PC-9 (cell line): ENCODE results near the gene PRPF39. TPM values are rescaled to one million over a fixed set of nuclear protein-coding genes. Genes with fewer than 3 reads are reported as not detected.

ENCODE experiments used
- BruUV-seq: library from RNA; stranded (reverse); fragments of 400-500 nt; replicated peaks from 2 replicates; lab custom pipeline; 2021; lab: Mats Ljungman, UMichigan
- CTCF ChIA-PET: fragments of 300-600 bp; sonication (Branson Sonifier 250); formaldehyde crosslinking; loops from one replicate; lab custom pipeline; 2022; ENCODE audit warnings: antibody characterized with exemption; lab: Charles Lee
- POLR2A ChIA-PET: fragments of 300-600 bp; sonication (Branson Sonifier 250); formaldehyde crosslinking; loops from one replicate; lab custom pipeline; 2022; ENCODE audit warnings: antibody characterized with exemption; ENCODE audit not compliant: unreplicated experiment; lab: Charles Lee
- DNase-seq, 2 experiments: peaks; one replicate each; pipeline versions ENCODE4 v3.0.0 to v3.0.0-alpha.2; 2015 to 2022; ENCODE audit warnings: mixed read lengths in 1 of 2
- H2AFZ ChIP-seq: fragments of 200-600 bp; sonication (generic); 2 replicates; pipeline ENCODE4 v1.8.1; 2017; ENCODE audit warnings: antibody characterized with exemption
- H3F3A ChIP-seq: fragments of 200-600 bp; sonication (generic); 2 replicates; pipeline ENCODE4 v1.8.1; 2017; ENCODE audit warnings: antibody characterized with exemption, mild to moderate bottlenecking, low read depth; ENCODE audit not compliant: insufficient read depth
- H3K27ac ChIP-seq: fragments of 200-600 bp; sonication (generic); 2 replicates; pipeline ENCODE4 v1.6.1; 2016; ENCODE audit warnings: mixed run types
- H3K27me3 ChIP-seq: fragments of 200-600 bp; sonication (generic); 2 replicates; pipeline ENCODE4 v1.6.1; 2016; ENCODE audit warnings: low read depth, mixed run types; ENCODE audit not compliant: insufficient read depth
- H3K36me3 ChIP-seq: fragments of 200-600 bp; sonication (generic); 2 replicates; pipeline ENCODE4 v1.6.1; 2016; ENCODE audit warnings: low read depth, mixed run types
- H3K4me1 ChIP-seq: fragments of 200-600 bp; sonication (generic); replicated peaks from 2 replicates; pipeline ENCODE4 v1.6.1; 2016; ENCODE audit warnings: mixed run types; ENCODE audit not compliant: insufficient read depth
- H3K4me2 ChIP-seq: fragments of 200-600 bp; sonication (generic); 2 replicates; pipeline ENCODE4 v1.6.1; 2017; ENCODE audit warnings: mixed run types
- H3K4me3 ChIP-seq: fragments of 200-600 bp; sonication (generic); 2 replicates; pipeline ENCODE4 v1.6.1; 2016; ENCODE audit warnings: mixed run types
- H3K79me2 ChIP-seq: fragments of 200-600 bp; sonication (generic); 2 replicates; pipeline ENCODE4 v1.6.1; 2017; ENCODE audit warnings: low read depth, mixed run types
- H3K9me2 ChIP-seq: fragments of 200-600 bp; sonication (generic); 2 replicates; pipeline ENCODE4 v1.8.1; 2017; ENCODE audit warnings: mild to moderate bottlenecking; ENCODE audit not compliant: insufficient read depth
- H3K9me3 ChIP-seq: fragments of 200-600 bp; sonication (generic); 2 replicates; pipeline ENCODE4 v1.8.1; 2016; ENCODE audit warnings: low read depth; ENCODE audit not compliant: insufficient read depth
- H4K20me1 ChIP-seq: fragments of 200-600 bp; sonication (generic); 2 replicates; pipeline ENCODE4 v1.8.1; 2017; ENCODE audit not compliant: insufficient read depth
- EZH2 ChIP-seq: fragments of 200-600 bp; sonication (generic); IDR thresholded peaks from 2 replicates; pipeline ENCODE4 v1.8.0; 2017; ENCODE audit warnings: antibody characterized with exemption, low read depth
- intact Hi-C: fragments of 100-400 bp; cut with micrococcal nuclease; formaldehyde crosslinking; loops from one replicate; pipeline ENCODE4 v1.10.0; 2022; ENCODE audit not compliant: unreplicated experiment
- total RNA-seq: library from RNA; stranded (reverse); gene quantifications from 2 replicates; pipeline ENCODE4 v1.2.3, GENCODE V29; 2021
- TF ChIP-seq, protein P1 (sequence below): fragments of 200-600 bp; sonication (generic); conservative IDR thresholded peaks from 2 replicates; pipeline ENCODE4 v1.6.1; 2017; ENCODE audit warnings: mixed run types, antibody characterized with exemption, mild to moderate bottlenecking, moderate library complexity

PRPF39 gene
- total RNA-seq, 1 experiment from 2014 or later, result 37.2 TPM

DNA sequence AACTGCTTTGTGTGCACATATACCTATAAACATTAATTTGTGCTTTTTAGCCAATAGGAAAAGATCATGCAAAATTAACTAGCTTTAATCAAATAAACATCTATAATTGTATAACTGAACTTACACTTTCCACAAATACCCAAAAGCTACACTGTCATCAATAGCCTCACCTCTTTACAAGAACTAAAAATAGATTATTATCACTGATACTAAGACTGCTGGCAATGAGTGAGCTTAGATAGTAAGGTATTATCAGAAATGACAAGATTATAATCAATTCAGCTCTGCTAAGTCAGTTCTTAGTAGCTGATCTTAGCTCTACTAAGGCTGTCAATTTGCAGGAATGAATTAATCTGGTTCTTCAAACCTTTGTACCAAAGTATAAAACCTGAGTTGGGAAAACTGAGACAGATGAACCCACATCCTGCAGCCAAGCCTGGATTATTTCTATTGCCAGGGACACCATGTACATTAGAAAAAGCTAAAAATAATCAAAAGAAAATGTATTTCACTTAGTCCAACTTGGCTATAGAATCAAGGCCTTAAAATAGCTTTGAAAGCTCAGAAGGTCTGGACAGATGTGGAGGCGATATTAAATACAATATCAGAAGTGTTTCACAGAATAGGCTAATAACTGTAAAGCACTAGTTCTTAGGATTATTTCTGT lies 45.2 kb downstream of the PRPF39 start:
- no peaks in the 10 kb centered on the region for H3K9me2 ChIP-seq
- intact Hi-C loops, result no loop called here
- 0 out of 2 replicates have a peak, but pooled peaks cover 5% of the 10 kb centered on the region for H3K4me1 ChIP-seq
- no peaks in the 10 kb centered on the region for H3K9me3 ChIP-seq
- DNase-seq, result no peak
- no peaks in the 10 kb centered on the region for H3K27me3 ChIP-seq
- H2AFZ ChIP-seq, result no peak overlapping the region
- TF ChIP-seq, protein P1, sequence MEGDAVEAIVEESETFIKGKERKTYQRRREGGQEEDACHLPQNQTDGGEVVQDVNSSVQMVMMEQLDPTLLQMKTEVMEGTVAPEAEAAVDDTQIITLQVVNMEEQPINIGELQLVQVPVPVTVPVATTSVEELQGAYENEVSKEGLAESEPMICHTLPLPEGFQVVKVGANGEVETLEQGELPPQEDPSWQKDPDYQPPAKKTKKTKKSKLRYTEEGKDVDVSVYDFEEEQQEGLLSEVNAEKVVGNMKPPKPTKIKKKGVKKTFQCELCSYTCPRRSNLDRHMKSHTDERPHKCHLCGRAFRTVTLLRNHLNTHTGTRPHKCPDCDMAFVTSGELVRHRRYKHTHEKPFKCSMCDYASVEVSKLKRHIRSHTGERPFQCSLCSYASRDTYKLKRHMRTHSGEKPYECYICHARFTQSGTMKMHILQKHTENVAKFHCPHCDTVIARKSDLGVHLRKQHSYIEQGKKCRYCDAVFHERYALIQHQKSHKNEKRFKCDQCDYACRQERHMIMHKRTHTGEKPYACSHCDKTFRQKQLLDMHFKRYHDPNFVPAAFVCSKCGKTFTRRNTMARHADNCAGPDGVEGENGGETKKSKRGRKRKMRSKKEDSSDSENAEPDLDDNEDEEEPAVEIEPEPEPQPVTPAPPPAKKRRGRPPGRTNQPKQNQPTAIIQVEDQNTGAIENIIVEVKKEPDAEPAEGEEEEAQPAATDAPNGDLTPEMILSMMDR, result no peak
- TF ChIP-seq EZH2, result no peak
- H3F3A ChIP-seq, result no peaks in the 10 kb centered on the region
- no TSS peak for BruUV-seq
- ChIA-PET POLR2A (no interaction called here), CTCF (no interaction called here)
- peaks cover 25% of the 10 kb centered on the region for H3K79me2 ChIP-seq
- H3K36me3 ChIP-seq, result peaks cover 7% of the 10 kb centered on the region; the same call in 1 of the 2 replicates
- no peak overlapping the region for H3K27ac ChIP-seq
- H4K20me1 ChIP-seq, result no peaks in the 10 kb centered on the region; the same call in 1 of the 2 replicates
- no peak overlapping the region for H3K4me3 ChIP-seq
- H3K4me2 ChIP-seq, result no peak overlapping the region

DNA sequence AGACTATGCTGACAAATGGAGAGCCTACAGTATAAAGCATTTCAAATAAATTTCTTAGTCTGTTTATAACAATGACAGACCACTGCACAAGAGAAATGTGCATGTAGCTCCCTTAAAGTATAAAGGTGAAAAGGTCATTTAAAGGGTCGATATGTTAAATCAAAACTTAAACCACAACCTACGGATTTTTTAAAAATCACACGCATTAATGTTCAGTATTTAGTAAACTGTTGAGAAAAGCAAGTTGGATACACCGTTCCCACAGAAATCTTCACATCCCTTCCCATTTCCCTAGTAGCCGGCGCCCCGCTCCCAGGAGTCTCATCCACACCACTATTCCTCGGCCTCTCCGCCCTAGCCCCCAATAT lies 49.8 kb downstream of the PRPF39 start:
- TF ChIP-seq, protein P1, result no peak
- no peak for TF ChIP-seq EZH2
- Histone ChIP-seq H3F3A (peaks cover 7% of the 10 kb centered on the region; the same call in 1 of the 2 replicates), H3K9me2 (no peaks in the 10 kb centered on the region), H3K4me2 (peak overlapping the region; percentile 89), H3K27me3 (no peaks in the 10 kb centered on the region), H3K4me1 (peaks cover 26% of the 10 kb centered on the region), H2AFZ (peak overlapping the region; percentile 96), H3K9me3 (no peaks in the 10 kb centered on the region), H3K79me2 (peaks cover 51% of the 10 kb centered on the region), H4K20me1 (0 out of 2 replicates have a peak, but pooled peaks cover 3% of the 10 kb centered on the region), H3K4me3 (peak overlapping the region; percentile 94), H3K36me3 (peaks cover 7% of the 10 kb centered on the region; the same call in 1 of the 2 replicates), H3K27ac (peak overlapping the region; percentile 48)
- intact Hi-C loops, result loop anchor here (1.0 to 5.0 kb wide), 3 partner anchors 120 to 236 kb away; partner anchors contain the start of genes MIS18BP1 and TOGARAM1
- ChIA-PET POLR2A (interaction anchor here (0.5 kb wide), 1 partner anchor 17 kb away, joined by 12 read pairs; no protein-coding TSS in a partner anchor), CTCF (no interaction called here)
- no peak for DNase-seq
- BruUV-seq, result no TSS peak

DNA sequence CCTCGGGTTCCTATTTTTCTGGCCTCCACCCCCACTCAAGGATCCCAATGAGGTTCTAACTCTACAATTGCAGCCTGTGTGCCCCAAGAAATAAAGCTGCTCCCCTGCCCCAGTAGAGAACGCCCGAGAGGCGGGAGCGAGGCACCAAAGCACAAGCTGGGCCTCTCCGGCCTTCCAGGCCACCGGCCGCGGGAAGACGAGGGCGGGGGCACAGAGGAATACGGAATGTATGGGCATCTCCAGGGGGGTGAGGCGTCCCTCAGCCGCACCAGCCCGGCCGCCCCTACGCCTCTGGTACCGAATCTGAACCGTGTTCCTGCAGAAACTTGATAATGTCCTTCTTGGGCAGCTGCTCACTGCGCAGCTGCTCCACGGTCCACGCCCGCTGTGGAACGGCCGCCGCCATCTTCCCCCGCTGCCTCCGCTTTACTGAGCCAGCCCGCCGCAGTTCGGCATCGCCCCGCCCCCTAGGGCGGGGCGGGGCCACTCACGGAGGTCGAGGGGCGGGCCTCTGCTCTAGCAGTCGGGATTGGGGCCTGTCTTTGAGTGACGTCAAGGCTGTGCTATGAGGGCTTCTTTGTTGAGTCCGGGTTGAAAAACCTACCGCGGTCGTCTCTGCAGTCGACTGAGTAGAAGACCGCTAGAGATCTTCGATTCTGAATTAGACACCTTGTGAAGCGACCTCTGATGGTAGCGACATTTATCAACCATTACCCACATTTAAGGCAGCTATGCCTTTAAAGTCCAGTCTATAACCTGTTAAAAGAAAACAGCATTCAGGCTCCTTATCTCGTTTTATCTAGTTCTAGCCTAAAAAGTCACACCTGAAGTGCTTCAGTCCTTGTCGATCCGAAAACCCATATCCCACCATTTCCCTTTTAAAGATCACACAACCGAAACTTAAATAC lies 50.4 kb downstream of the PRPF39 start, which contains the start of gene FKBP3:
TSS of gene FKBP3 (minus strand) at position 431 of the 908 bp plus-strand sequence. CDS start at position 406, 25 bp downstream.
- TF ChIP-seq EZH2, result no peak
- TF ChIP-seq, protein P1, result peak; percentile 22; the same call in 1 of the 2 replicates

More for the DNA sequence above, 50.4 kb downstream of the PRPF39 start, which contains the start of gene FKBP3:
- peaks cover 27% of the 10 kb centered on the region for H3K4me1 ChIP-seq
- peak within 1 kb of the TSS; percentile 94 for H3K4me3 ChIP-seq
- H3K79me2 ChIP-seq, result peaks cover 57% of the 10 kb centered on the region
- H3K4me2 ChIP-seq, result peak within 1 kb of the TSS; percentile 89
- peak within 1 kb of the TSS; percentile 96 for H2AFZ ChIP-seq
- H3F3A ChIP-seq, result peaks cover 7% of the 10 kb centered on the region; the same call in 1 of the 2 replicates
- 0 out of 2 replicates have a peak, but pooled peaks cover 3% of the 10 kb centered on the region for H3K36me3 ChIP-seq
- POLR2A ChIA-PET, result interaction anchor here (0.5 to 0.6 kb wide), 3 partner anchors 17 to 172 kb away, joined by 5 to 12 read pairs (median 7); partner anchors contain the start of genes KLHL28 and TOGARAM1
- no TSS peak for BruUV-seq
- intact Hi-C loops, result loop anchor here (1.0 to 5.0 kb wide), 3 partner anchors 119 to 237 kb away; partner anchors contain the start of genes MIS18BP1 and TOGARAM1
- CTCF ChIA-PET, result no interaction called here
- no peaks in the 10 kb centered on the region for H3K9me3 ChIP-seq
- peak; percentile 91 to 98 for DNase-seq
- H3K27ac ChIP-seq, result peak within 1 kb of the TSS; percentile 72
- H4K20me1 ChIP-seq, result 0 out of 2 replicates have a peak, but pooled peaks cover 3% of the 10 kb centered on the region
- H3K27me3 ChIP-seq, result no peaks in the 10 kb centered on the region
- no peaks in the 10 kb centered on the region for H3K9me2 ChIP-seq
